GM21737 (cell line): ENCODE data around the gene IL4R.
"Not testable (repeated sequence)": the region's sequence is repeated elsewhere in the genome, so short reads cannot be mapped to it uniquely, and the experiment has no call there.

Source experiments
- ATAC-seq: cut with Tn5 transposase; IDR thresholded peaks from one replicate; pipeline ENCODE4 v1.9.1; 2021; ENCODE audit warnings: mild to moderate bottlenecking, moderate library complexity; ENCODE audit not compliant: unreplicated experiment

The IL4R gene

GRCh38 chr16:27287887-27288286 lies 25.9 kb upstream of the IL4R start:
- no peak for ATAC-seq

- ATAC-seq: not testable (repeated sequence)
These were observed 25.5 kb upstream of the IL4R start for GRCh38 chr16:27288313-27288712.

GRCh38 chr16:27289669-27290068 lies 24.1 kb upstream of the IL4R start:
- ATAC-seq: no peak

- no peak for ATAC-seq
These were observed 23.2 kb upstream of the IL4R start for GRCh38 chr16:27290562-27290961.

GRCh38 chr16:27291106-27291505 lies 22.7 kb upstream of the IL4R start:
- ATAC-seq: no peak

- ATAC-seq: no peak
These were observed 22.0 kb upstream of the IL4R start for GRCh38 chr16:27291722-27292240.

GRCh38 chr16:27293343-27293742 lies 20.4 kb upstream of the IL4R start:
- ATAC-seq: no peak

- ATAC-seq: no peak
These were observed 15.6 kb upstream of the IL4R start for GRCh38 chr16:27298132-27298531.

GRCh38 chr16:27301236-27301861 lies 12.4 kb upstream of the IL4R start:
- no peak for ATAC-seq

- ATAC-seq: no peak
These were observed 11.6 kb upstream of the IL4R start for GRCh38 chr16:27302126-27302525.

GRCh38 chr16:27303256-27304100 lies 10.3 kb upstream of the IL4R start:
- no peak for ATAC-seq

- no peak for ATAC-seq
These were observed 9.7 kb upstream of the IL4R start for GRCh38 chr16:27304102-27304501.

GRCh38 chr16:27304881-27305745 lies 8.7 kb upstream of the IL4R start:
- ATAC-seq: no peak

- ATAC-seq: no peak
These were observed 7.8 kb upstream of the IL4R start for GRCh38 chr16:27305839-27306442.

- ATAC-seq: no peak
These were observed 5.0 kb upstream of the IL4R start for GRCh38 chr16:27308792-27309191.

GRCh38 chr16:27310576-27311447 lies 3.0 kb upstream of the IL4R start:
- no peak for ATAC-seq

- no peak for ATAC-seq
These were observed 2.3 kb upstream of the IL4R start for GRCh38 chr16:27311448-27311830.

GRCh38 chr16:27311897-27312303 lies 1.9 kb upstream of the IL4R start:
- ATAC-seq: no peak

- no peak for ATAC-seq
These were observed 973 bp upstream of the IL4R start for GRCh38 chr16:27312580-27313421.
